HG03565 (cell line): ENCODE data around the gene SKIC2.
"Not testable (repeated sequence)": the region's sequence is repeated elsewhere in the genome, so short reads cannot be mapped to it uniquely, and the experiment has no call there.

ENCODE experiments used
- ATAC-seq: cut with Tn5 transposase; IDR thresholded peaks from one replicate; pipeline ENCODE4 v1.9.1; 2021; ENCODE audit warnings: mild to moderate bottlenecking, moderate library complexity; ENCODE audit not compliant: unreplicated experiment

SKIC2 gene

DNA sequence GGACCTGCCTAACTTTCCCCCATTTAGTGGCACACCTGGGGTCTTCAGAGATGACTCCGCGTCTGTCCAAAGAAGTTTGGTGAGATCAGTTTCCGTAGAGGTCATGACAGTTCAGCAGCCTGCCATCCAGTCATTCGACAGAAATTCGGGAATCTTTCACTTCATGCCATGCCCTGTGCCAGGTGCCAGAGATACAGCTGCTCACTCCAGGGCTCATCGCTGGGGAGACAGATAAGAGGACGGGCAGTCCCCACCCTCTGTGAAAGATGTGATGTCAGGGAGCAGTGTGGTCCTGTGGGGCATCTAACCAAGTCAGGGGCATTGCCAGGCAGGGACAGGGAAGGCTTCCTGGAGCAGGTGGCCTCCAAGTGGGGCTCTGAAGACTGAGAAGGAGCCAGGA is 44.3 kb downstream of the SKIC2 start:
- ATAC-seq: not testable (repeated sequence)

GRCh38 chr6:32004393-32004792 is 45.4 kb downstream of the SKIC2 start:
- not testable (repeated sequence) for ATAC-seq

DNA sequence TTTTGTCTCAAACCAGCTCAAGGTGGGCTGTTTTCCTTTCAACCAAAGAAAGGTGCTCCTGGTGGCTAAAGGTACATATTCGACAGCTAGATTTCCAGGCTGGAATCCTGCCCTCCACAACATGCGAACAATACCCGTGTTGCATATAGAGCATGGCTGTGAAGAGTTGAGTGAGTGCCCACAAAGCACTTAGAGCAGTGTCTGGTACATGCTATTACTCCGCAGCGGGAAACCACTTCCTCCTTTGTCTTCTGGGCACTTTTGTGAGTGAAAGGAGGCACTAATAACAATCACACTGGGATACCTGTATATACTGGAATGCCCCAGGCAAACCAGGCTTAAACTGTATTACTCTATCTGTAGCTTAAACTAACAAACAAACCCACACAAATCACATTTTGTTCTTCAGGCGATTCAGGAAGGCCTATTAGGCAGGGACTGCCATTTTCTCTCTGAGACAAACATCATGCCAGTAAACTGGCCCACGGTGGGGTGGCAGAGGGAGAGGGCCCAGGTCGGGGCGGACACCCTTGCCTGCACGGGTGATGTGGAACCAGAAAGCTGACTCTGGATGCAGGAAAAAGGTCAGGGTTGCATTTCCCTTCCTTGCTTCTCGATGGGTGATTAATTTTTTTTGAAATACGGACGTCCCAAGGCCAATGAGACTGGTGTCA is 46.0 kb downstream of the SKIC2 start:
- ATAC-seq: not testable (repeated sequence)

GRCh38 chr6:32005538-32005880 is 46.5 kb downstream of the SKIC2 start:
- ATAC-seq: not testable (repeated sequence)

DNA sequence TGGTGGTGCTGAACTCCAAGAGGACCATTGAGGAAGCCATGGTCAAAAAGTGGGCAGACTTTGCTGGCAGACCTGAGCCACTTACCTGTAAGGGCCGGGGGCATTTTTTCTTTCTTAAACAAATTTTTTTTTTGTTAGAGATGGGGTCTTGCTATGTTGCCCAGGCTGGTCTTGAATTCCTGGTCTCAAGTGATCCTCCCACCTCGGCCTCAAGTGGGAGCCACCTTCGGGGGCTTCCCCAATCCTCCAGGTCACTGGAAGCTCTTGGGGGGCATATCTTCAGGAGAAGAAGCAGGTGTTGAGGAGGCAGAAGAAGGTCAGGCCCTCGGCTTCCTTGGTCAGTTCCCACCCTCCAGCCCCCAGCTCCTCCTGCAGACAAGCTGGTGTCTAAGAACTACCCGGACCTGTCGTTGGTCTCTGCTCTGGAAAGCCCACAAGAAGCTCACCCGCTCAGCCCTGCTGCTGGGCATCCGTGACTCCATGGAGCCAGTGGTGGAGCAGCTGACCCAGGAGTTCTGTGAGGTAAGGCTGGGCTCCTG is 47.1 kb downstream of the SKIC2 start:
- not testable (repeated sequence) for ATAC-seq

- ATAC-seq: not testable (repeated sequence)
Measured at GRCh38 chr6:32007086-32007485, 48.1 kb downstream of the SKIC2 start.

DNA sequence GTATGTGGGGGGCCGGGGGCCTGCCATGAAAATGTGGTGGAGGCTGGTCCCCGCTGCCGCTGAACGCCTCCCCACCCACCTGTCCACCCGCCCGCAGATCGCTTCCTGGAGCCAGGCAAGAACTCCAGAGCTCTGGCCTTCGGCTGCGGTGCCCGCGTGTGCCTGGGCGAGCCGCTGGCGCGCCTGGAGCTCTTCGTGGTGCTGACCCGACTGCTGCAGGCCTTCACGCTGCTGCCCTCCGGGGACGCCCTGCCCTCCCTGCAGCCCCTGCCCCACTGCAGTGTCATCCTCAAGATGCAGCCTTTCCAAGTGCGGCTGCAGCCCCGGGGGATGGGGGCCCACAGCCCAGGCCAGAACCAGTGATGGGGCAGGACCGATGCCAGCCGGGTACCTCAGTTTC is 49.1 kb downstream of the SKIC2 start:
- not testable (repeated sequence) for ATAC-seq

- ATAC-seq: not testable (repeated sequence)
Measured at GRCh38 chr6:32008616-32009015, 49.6 kb downstream of the SKIC2 start.

DNA sequence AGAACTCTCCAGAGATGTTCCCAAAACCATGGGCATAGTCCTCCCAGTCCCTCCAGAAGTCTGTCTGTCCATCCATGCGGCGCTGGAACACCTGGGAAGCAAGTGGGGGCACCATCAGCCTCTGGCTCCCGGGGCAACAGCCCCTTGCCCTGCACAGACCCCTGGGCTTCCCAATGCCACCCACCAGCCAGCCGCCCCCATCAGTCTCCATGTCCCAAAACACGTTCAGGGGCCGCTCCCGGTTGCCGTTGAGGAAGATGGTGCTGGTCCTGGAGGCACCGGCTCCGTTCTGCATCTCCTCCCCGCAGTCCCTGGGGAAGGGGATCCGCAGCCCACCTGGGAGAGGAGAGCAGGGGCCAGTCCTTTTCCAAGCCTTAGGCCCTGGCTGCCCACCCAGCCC is 50.6 kb downstream of the SKIC2 start:
- not testable (repeated sequence) for ATAC-seq

DNA sequence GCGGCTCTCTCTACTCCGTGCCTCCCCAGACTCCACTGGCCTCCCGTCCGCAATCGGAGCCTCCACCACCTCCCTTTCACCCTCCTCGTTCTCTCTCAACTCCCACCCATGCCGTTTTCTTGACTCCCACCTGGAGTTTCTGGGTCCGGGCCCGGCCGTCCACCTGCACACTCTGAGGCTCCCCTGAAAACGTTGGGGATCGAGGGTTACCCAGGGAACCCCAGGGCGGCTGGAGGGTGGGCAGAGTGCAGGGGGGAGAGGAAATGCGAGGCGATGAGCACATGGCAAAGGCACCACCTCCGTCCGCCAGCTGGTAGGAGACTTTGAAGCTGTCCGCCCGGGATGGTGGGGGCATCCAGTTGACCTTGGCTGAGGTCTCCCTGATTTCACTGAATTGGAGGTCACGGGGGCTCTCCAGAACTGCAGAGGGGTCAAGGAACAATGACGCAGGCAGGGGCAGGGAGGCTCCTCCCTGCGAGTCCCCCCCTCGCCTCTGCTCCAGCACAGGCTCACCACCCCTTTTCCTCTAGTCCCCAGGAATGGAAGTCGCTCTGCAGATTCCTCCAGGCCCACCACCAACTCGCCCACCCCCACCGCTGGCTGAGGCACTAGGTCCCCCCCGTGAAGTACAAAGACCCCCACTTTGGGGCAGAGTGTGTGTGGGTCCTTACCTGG is 52.0 kb downstream of the SKIC2 start:
- ATAC-seq: not testable (repeated sequence)

DNA sequence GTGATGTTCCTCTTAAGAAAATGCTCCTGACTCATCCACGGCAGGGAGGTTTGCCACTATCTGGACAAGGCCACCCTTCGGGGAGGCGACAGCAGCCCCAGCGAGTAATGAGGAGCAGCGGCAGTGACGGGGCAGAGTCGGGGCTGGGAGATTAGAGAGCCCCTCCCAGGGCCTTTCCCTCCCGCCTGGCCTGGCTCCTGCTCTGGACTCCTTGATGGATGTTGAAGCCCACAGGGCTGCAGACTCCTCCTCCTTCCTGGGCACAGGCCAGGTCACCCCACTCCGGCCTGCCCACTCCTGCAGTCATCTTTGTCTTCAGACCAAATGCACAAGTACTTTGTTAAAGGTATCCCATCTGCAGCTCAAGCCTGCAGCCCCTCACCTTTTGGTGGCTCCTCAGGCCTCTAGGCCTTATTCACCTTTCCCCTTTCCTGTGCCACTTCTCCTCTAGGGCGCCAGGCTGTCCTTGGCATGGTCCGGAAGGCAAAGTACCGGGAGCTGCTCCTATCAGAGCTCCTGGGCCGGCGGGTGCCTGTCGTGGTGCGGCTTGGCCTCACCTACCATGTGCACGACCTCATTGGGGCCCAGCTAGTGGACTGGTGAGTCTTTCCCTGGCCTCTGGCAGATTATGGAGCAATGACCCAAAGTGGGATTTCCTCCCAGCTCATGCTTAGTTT is 54.1 kb downstream of the SKIC2 start:
- ATAC-seq: not testable (repeated sequence)

DNA sequence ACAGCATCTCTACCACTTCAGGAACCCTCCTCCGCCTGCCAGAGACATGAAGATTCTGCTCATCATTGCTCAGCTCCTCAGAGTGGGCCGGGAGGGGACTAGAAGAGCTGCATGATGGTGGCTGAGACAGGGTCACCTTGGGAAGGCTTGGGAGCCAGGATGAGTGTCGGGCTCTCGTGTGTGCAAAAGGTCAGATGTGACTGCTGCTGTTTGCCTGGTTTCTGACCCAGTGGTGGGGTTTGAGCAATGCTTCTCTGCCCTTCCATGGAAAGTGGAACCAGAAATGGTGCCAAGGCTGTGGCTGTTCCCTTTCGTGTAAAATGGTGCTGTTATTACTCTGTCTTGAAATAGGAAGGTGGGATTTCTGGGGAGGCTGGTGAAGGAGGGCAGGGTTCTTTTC is 54.8 kb downstream of the SKIC2 start:
- ATAC-seq: not testable (repeated sequence)

DNA sequence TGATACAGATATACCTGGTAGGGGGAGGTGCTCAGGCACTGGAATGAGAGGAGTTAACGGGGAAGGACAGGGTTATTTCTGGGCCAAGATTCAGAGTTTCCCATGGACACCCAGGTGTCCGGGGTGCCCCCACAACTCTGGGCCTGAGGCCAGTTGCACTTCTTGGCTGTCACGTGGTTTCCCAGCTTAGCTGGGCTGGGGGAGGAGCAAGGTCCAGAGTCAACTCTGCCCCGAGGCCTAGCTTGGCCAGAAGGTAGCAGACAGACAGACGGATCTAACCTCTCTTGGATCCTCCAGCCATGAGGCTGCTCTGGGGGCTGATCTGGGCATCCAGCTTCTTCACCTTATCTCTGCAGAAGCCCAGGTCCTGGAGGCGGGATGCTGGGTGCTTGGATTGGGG is 55.6 kb downstream of the SKIC2 start, which contains the start of gene C4B:
C4B (plus strand) TSS at position 249 of the 400 bp plus-strand sequence; CDS start at position 300, 51 bp downstream.
- not testable (repeated sequence) for ATAC-seq
